HG03135 (cell line): ENCODE measurements around the gene ERCC3.
"Not testable (repeated sequence)": the region's sequence is repeated elsewhere in the genome, so short reads cannot be mapped to it uniquely, and the experiment has no call there.

Experiments
- ATAC-seq: cut with Tn5 transposase; IDR thresholded peaks from one replicate; pipeline ENCODE4 v1.9.1; 2021; ENCODE audit warnings: mild to moderate bottlenecking, moderate library complexity; ENCODE audit not compliant: unreplicated experiment

The ERCC3 gene

GRCh38 chr2:127227264-127227660, 66.7 kb downstream of the ERCC3 start:
- not testable (repeated sequence) for ATAC-seq

- peak; percentile 85 for ATAC-seq
These were observed 67.3 kb downstream of the ERCC3 start for GRCh38 chr2:127226520-127227263.

GRCh38 chr2:127226132-127226519, 67.8 kb downstream of the ERCC3 start:
- ATAC-seq, result no peak

DNA sequence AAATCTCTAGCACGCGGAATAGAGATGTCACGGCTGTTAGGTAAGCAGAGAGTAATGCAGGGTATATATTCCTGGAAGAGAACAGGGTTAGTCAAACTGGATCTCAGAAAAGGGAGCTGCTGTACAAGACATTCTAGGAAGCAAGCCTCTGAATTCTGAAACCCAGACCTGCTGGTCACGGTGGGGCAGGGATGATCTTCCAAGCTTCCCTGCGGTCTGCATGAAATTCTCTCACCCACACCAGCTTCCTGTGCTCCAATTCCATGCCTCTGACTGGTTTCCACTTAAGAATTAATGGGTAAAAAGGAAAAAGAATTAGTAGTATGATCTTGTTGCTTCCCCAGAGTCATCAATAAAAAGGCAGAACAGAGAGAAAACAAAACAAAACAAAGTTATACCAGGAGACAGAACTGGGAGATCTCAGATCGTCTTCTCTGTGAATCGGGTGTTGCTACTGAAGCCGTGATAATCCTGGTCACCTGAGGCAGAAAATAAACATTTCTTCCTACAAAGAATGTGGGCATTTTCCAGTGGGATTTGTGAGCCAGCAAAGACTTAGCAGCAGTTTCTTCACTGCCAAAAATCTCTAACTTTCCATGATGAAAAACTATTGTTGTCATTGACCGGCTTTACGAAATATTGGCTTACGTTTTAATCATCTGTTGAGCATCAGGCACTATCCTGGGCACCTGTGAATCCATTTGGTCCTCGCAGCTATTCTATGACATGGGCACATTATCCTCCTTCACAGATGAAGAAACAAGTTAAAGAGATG, 68.6 kb downstream of the ERCC3 start:
- ATAC-seq, result no peak

- ATAC-seq, result not testable (repeated sequence)
These were observed 69.8 kb downstream of the ERCC3 start for GRCh38 chr2:127224135-127224534.

- no peak for ATAC-seq
These were observed 73.0 kb downstream of the ERCC3 start for GRCh38 chr2:127220768-127221527.

DNA sequence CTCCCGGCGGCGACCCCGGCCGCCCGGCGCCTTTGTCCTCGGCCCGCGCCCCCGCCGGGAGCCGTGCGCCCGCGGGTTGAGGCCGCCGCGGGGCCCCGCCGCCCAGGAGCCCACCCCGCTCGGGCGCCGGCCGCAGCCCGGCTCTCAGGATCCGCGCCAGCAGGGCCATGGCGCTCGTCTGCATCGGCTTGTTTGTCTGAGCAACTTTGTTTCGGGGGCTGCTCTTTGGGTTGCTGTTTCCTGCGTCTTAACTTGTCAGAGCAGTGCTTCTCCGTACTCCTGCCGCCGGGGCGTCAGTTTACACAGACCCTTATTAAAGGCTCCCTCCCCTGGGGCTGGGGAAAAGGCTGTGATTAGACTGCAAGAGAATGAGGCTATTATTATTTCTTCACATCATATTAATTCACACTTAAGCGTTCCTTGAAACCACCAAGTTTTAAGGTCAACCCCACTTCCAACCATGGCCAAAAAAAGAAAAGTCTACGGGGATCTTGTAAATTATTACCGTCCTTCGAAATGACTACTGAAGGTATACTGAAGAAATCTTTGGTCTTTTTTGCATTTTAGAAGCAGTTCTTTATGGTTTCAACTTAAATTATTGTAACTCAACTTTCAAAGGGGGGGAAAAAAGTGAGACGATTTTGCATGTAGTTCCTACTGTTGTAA, 73.7 kb downstream of the ERCC3 start, which contains the start of gene CYP27C1:
CYP27C1 (minus strand) TSS at position 198 of the 666 bp plus-strand sequence; CDS start at position 169, 29 bp downstream.
- ATAC-seq, result peak; percentile 52

- no peak for ATAC-seq
These were observed 74.5 kb downstream of the ERCC3 start for GRCh38 chr2:127219171-127220070.

DNA sequence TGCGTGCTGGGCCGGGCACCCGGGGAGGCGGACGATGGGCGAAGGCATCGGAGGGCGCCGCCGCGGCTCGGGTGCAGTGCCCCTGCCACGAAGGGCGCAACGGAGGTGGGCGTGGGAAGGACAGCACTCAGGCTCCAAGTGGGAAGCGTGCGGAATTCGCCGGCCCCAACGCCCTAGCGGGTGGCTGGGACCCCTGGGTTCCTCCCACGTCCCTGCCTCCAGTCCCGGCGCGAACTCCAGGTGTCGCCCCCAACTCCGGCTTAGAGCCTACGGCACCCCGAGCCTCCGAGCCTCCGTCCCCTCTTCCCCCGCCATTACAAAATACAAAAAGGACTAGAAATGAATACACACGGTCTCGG, 75.2 kb downstream of the ERCC3 start:
- no peak for ATAC-seq

DNA sequence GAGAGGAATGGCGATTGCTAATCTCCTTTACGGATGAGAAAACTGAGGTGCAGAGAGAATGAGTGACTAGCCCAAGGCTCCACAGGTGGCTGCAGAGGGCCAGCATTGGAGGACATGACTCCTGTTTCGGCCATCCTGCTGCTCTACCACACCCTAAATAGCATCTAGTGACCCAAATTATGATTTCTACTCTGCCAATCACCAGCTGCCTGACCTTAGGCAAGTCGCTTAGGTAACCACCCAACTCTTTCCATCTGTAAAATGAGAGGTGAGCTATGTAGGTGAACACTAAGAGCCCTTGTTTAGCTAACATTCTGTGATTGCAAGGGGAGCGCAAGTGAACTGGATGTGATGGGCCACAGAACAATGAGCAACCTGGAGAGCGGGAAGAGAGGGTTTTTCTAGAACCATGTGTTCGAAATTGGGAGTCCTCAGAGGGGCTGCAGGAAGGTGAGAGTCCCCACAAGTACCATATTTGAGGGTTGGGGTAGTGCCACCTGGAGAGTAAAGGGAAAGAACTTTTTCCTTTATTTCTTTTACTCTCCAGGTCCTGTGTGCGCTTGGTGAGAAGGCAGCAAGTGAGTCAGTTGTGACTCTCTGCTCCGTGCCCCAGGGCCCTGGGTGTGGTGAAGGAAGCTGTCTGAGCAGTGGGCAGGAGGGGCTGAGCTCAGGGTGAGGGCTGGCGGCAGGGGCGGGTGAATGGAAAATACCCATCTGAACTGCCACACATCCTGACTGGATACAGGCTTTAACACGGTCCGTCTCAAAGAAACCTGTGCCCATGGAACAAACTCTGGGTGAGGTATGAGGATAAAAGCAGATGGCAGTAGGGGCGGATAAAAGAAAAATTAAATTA, 76.2 kb downstream of the ERCC3 start:
- no peak for ATAC-seq

DNA sequence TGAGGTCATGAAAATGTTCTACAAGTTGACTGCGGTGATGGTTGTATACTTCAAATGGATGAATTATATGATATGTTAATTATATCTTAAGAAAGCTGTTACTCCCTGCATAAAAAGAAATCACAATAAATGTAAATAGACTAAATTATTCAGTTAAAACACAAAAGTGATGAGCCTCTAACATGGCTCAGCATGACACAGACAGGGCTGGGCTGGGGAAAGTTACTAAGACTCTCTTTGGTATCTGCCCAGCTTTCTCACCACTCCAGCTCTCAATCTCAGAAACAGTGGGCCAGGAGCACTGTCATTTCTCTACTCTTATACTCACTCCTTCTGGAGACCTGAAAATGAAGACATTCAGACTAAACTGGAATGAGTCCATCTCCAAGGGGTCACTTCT, 77.4 kb downstream of the ERCC3 start:
- no peak for ATAC-seq

DNA sequence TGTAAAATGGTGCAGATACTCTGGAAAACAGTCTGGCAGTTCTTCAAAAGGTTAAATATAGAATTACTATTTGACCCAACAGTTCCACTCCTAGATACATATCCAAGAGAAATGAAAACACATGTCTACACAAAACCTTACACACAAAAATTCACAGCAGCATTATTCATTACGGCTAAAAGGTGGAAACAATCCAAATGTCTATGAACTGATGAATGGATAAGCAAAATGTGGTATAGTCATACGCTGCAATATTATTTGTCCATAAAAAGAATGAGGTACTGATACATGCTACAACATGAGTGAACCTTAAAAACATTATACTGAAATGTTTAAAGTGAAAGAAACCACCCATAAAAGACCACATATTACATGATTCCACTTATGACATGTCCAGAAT, 77.8 kb downstream of the ERCC3 start:
- ATAC-seq, result no peak

GRCh38 chr2:127214201-127214600, 79.7 kb downstream of the ERCC3 start:
- ATAC-seq, result not testable (repeated sequence)

DNA sequence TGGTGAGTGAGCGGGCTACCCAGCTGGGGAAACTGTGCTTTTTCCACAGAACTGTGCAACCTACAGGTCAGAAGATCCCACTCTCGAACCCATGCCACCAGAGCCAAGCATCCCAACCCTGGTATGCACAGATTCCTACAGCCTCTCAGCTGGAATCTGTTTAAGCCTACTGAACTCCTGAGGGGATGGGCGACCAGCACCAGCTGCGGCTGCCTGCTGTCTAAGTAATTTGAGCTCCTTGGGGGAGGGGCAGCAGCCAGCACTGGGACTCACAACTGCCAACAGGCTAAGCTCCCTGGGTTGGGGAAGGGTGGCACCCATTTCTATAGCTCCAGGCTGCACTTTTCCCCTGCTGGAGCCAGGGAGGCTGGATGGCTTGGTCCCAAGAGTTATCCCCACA, 85.6 kb downstream of the ERCC3 start:
- ATAC-seq, result no peak
